ENCODE results near the gene HYAL1. TPM values are rescaled to one million over a fixed set of nuclear protein-coding genes. Genes with fewer than 3 reads are reported as not detected.

The HYAL1 gene
- total RNA-seq, 2 donors from 2014 or later, result 38.1 to 40.8 TPM

GRCh38 chr3:50304601-50305000 lies 1.2 kb upstream of the HYAL1 start:
- no peak for DNase-seq (ENCODE audit: low spot score)
- no peak overlapping the region for H3K27ac ChIP-seq
- H3K4me3 ChIP-seq, result no peak overlapping the region
- no peaks in the 10 kb centered on the region for H3K27me3 ChIP-seq
- no peak for TF ChIP-seq CTCF (IDR thresholded peaks at IDR 0.05)
- H3K4me1 ChIP-seq, result peaks cover 0 to 37% of the 10 kb centered on the region in 2 donors
- no peaks in the 10 kb centered on the region for H3K36me3 ChIP-seq
- H3K9me3 ChIP-seq, result no peaks in the 10 kb centered on the region

GRCh38 chr3:50302095-50303012 lies 1.0 kb downstream of the HYAL1 start:
- DNase-seq (ENCODE audit: low spot score), result no peak

DNA sequence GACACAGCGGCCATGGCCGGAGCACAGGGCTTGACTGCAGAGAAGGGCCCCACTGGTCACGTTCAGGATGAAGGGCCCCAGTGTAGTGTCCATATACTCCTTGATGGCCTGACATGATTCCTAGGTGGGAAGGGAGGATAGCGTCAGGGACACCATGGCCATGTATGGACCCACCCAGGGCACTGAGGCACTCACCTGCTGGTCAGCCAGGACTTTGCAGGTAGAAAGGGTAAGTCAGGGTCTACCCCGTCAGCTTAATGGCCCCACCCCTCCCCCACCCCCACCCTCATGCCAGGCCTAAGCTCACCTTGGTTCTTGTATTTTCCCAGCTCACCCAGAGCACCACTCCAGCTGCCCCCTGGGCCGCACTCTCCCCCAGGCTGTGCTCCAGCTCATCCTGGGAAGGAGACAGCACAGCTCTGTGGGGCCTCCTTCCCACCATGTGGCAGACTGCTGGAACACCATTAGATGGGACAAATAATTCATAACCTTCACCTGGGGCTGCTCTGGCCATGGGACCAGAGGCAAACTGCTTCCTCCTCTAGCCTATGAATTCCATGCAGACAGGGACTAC lies 2.6 kb downstream of the HYAL1 start:
- Histone ChIP-seq H3K27ac (peak overlapping the region; percentile 89 to 90), H3K4me3 (peak overlapping the region in 1 of 2 donors; percentile 65), H3K4me1 (peaks cover 0 to 50% of the 10 kb centered on the region in 2 donors)

More at GRCh38 chr3:50302095-50303012, 1.0 kb downstream of the HYAL1 start:
- peak overlapping the region; percentile 42 to 43 for H3K4me3 ChIP-seq
- H3K36me3 ChIP-seq, result no peaks in the 10 kb centered on the region
- TF ChIP-seq CTCF (IDR thresholded peaks at IDR 0.05), result no peak
- no peaks in the 10 kb centered on the region for H3K9me3 ChIP-seq
- no peaks in the 10 kb centered on the region for H3K27me3 ChIP-seq
- H3K27ac ChIP-seq, result peak overlapping the region; percentile 89 to 90
- H3K4me1 ChIP-seq, result peaks cover 0 to 50% of the 10 kb centered on the region in 2 donors

DNA sequence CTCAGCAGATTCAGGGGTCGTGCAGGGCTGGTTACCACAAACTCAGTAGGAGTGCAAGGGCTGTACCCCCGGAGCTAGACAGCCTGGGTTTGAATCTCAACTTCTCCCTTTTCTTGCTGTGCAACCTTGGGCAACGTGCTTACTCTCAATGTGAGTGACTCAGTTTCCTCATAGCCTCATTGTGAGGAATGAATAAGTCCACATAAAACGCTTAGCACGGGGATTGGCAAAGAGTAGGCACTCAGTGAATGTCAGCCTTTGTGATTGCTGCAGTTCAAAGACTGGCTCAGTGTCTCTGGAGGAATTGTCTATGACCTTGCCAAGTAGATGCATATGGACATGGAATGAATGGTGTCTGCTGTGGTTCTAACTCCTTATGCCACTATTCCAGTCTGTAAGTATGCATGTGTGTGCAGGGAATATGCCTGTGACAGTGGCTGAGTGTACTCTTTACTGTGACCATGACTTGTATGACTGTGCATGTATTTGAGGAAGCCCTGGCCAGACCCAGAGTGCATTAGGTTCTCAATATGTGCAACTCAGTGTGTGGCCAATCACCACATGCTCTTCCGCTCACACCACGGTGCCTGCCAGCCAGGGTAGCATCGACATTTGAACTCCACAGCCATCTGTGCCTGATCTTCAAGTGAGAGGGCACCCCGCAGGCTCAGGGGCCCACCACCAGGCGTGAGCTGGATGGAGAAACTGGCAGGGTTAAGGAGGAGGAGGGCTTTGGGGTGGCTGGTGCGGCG lies 3.3 kb downstream of the HYAL1 start:
- H3K4me1 ChIP-seq, result peaks cover 0 to 50% of the 10 kb centered on the region in 2 donors
- no peak for DNase-seq (ENCODE audit: low spot score)
- H3K9me3 ChIP-seq, result no peaks in the 10 kb centered on the region
- H3K4me3 ChIP-seq, result peak overlapping the region; percentile 35 to 65
- no peaks in the 10 kb centered on the region for H3K36me3 ChIP-seq
- TF ChIP-seq CTCF (IDR thresholded peaks at IDR 0.05), result no peak
- no peaks in the 10 kb centered on the region for H3K27me3 ChIP-seq
- H3K27ac ChIP-seq, result peak overlapping the region; percentile 89 to 90

More for the DNA sequence above, 2.6 kb downstream of the HYAL1 start:
- Histone ChIP-seq H3K36me3 (no peaks in the 10 kb centered on the region), H3K9me3 (no peaks in the 10 kb centered on the region), H3K27me3 (no peaks in the 10 kb centered on the region)
- no peak for DNase-seq (ENCODE audit: low spot score)
- TF ChIP-seq CTCF (IDR thresholded peaks at IDR 0.05), result no peak

- Histone ChIP-seq H3K4me1 (peaks cover 0 to 50% of the 10 kb centered on the region in 2 donors), H3K36me3 (no peaks in the 10 kb centered on the region), H3K9me3 (no peaks in the 10 kb centered on the region), H3K4me3 (peak overlapping the region; percentile 35 to 65), H3K27ac (peak overlapping the region; percentile 89 to 90), H3K27me3 (no peaks in the 10 kb centered on the region)
- no peak for TF ChIP-seq CTCF (IDR thresholded peaks at IDR 0.05)
- no peak for DNase-seq (ENCODE audit: low spot score)
Observed at GRCh38 chr3:50299638-50299928, 3.8 kb downstream of the HYAL1 start.
